Transverse colon (tissue), 4 donors: ENCODE data around the gene CYTH4. TPM values are rescaled to one million over a fixed set of nuclear protein-coding genes. Genes with fewer than 3 reads are reported as not detected.

Experiments
- DNase-seq: peaks from one replicate; pipeline ENCODE4 v3.0.0-alpha.2; 2019
- H3K27ac ChIP-seq, 4 donors: fragments of 200-600 bp; sonication (generic); 2 replicates each; pipeline ENCODE4 v1.5.1; 2016 to 2018; ENCODE audit warnings: inconsistent platforms in 4 of 4
- H3K27me3 ChIP-seq: fragments of 200-600 bp; sonication (generic); 2 replicates; pipeline ENCODE4 v1.5.1; 2017; ENCODE audit warnings: inconsistent platforms
- H3K36me3 ChIP-seq, 4 donors: fragments of 200-600 bp; sonication (generic); 2 replicates each; pipeline ENCODE4 v1.5.1; 2017 to 2019; ENCODE audit warnings: inconsistent platforms in 4 of 4
- H3K4me1 ChIP-seq, 4 donors: fragments of 200-600 bp; sonication (generic); 2 replicates each; pipeline ENCODE4 v1.5.1; 2017 to 2020; ENCODE audit warnings: inconsistent platforms in 4 of 4
- H3K4me3 ChIP-seq, 4 donors: fragments of 200-600 bp; sonication (generic); 1 replicate in 1 of 4; 2 replicates in 3 of 4; pipeline versions ENCODE4 v1.5.1 to v1.6.1; 2017 to 2019; ENCODE audit warnings: inconsistent platforms in 4 of 4
- H3K9me3 ChIP-seq, 2 donors: fragments of 200-600 bp; sonication (generic); 2 replicates each; pipeline ENCODE4 v1.5.1; 2017 to 2019; ENCODE audit warnings: inconsistent platforms in 2 of 2
- EP300 ChIP-seq: sonication (generic); formaldehyde crosslinking; IDR thresholded peaks from one replicate; pipeline ENCODE4 v1.6.1; 2017; ENCODE audit warnings: antibody characterized with exemption, low read depth
- POLR2A ChIP-seq: fragments of 450-650 bp; IDR thresholded peaks from one replicate; pipeline ENCODE4 v1.6.1; 2016; ENCODE audit warnings: antibody characterized with exemption, mild to moderate bottlenecking, moderate library complexity
- POLR2AphosphoS5 ChIP-seq, 3 donors: sonication (generic); formaldehyde crosslinking; IDR thresholded peaks; one replicate each; pipeline ENCODE4 v1.6.1; 2016; ENCODE audit warnings: antibody characterized with exemption in 3 of 3
- WGBS, 2 donors: methylation state at CpG; one replicate each; pipeline ENCODE4 v1.1.5; 2018; ENCODE audit warnings: low coverage in 1 of 2; 5-methylcytosine and 5-hydroxymethylcytosine counted together
- in situ Hi-C, 4 donors: fragments of 200-750 bp; cut with MboI; loops; one replicate each; pipeline versions ENCODE4 v1.15.0 to v1.15.1; 2017; ENCODE audit warnings: low sequenced_read_pairs in 3 of 4, low pct_ligation_motif_present in 1 of 4, low pct_unique_long_range_greater_than_20kb in 1 of 4
- intact Hi-C: fragments of 100-400 bp; cut with DNase I; formaldehyde crosslinking; loops from one replicate; pipeline ENCODE4 v1.15.1; 2023; ENCODE audit warnings: low total_unique reads
- total RNA-seq, 4 donors: library from RNA; depleted of rRNA; stranded (reverse); fragments of >200 nt; gene quantifications; one replicate each; pipeline ENCODE4 v1.1.0, GENCODE V29; 2016
- TF ChIP-seq, protein P1 (sequence below), 5 experiments: fragments of 200-600 bp in 3 of 5; fragments of 450-650 bp in 2 of 5; sonication (generic) in 3 of 5; IDR thresholded peaks; 1 replicate in 2 of 5; 2 replicates in 3 of 5; pipeline ENCODE4 v1.5.1; 2016 to 2017; ENCODE audit warnings: antibody characterized with exemption in 5 of 5, inconsistent platforms in 3 of 5, mild to moderate bottlenecking in 2 of 5, moderate library complexity in 1 of 5

The CYTH4 gene
- total RNA-seq, 4 donors from 2014 or later = 1.4 to 26.9 (median 10.6) TPM

DNA sequence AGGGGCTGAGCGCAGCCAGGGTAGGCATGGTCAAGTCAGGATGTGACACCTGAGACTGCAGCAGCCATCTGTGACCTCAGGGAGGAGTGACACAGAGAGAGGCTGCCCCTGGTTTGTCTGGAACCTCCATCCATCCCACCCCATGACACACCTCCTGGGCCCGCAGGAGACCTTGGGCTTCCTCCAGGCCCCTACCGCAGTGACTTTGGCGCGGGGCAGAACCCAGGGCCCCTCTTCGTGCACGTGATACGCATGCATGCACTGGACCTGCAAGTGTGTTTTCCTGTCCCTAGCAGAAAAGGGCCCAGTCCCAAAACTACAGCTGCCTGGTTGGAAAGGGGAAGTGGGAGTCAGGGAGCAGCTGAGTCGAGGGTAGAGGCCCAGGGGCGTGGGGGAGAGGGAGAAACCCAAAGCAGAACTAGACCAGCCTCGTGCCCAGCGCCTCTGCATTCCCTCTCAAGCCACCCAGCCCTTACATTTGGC lies 7.9 kb upstream of the CYTH4 start:
- Histone ChIP-seq H3K9me3 (no peaks in the 10 kb centered on the region), H3K27me3 (peaks cover 19% of the 10 kb centered on the region), H3K27ac (no peak overlapping the region), H3K36me3 (no peaks in the 10 kb centered on the region), H3K4me1 (no peaks in the 10 kb centered on the region), H3K4me3 (no peak overlapping the region)
- in situ Hi-C loops (no loop called here), intact Hi-C loops (no loop called here)
- peak; percentile 41 for DNase-seq
- WGBS, 2 donors = 67% methylated on average over 12 of the region's 12 CpGs; no CpG with 5 or more reads in 1 of the 2 donors
- no peak for TF ChIP-seq EP300
- TF ChIP-seq, protein P1, sequence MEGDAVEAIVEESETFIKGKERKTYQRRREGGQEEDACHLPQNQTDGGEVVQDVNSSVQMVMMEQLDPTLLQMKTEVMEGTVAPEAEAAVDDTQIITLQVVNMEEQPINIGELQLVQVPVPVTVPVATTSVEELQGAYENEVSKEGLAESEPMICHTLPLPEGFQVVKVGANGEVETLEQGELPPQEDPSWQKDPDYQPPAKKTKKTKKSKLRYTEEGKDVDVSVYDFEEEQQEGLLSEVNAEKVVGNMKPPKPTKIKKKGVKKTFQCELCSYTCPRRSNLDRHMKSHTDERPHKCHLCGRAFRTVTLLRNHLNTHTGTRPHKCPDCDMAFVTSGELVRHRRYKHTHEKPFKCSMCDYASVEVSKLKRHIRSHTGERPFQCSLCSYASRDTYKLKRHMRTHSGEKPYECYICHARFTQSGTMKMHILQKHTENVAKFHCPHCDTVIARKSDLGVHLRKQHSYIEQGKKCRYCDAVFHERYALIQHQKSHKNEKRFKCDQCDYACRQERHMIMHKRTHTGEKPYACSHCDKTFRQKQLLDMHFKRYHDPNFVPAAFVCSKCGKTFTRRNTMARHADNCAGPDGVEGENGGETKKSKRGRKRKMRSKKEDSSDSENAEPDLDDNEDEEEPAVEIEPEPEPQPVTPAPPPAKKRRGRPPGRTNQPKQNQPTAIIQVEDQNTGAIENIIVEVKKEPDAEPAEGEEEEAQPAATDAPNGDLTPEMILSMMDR (IDR thresholded peaks at IDR 0.05) = no peak
- no peak for TF ChIP-seq POLR2A
- no peak for TF ChIP-seq POLR2AphosphoS5 (IDR thresholded peaks at IDR 0.05)

DNA sequence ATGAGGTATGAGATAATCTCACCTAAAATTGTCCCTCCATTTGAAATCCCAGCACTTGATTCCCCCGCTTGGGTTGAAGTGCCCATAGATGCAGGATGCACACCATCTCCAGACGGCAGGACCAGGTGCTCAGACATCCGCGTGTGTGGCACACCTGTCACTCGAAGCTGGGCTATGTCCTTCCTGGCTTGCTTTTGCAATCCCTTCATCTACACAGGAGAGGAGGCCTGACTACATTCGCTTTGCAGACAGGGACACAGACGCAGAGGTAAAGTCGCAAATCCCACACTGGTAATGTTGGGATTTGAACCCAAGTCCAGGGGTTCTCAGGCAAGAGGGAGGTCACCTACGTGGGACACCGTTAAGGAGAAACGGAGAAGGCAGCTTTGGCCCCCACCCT lies 7.2 kb upstream of the CYTH4 start:
- 86 to 100% methylated on average over 1 to 11 of the region's 11 CpGs for WGBS, 2 donors
- in situ Hi-C loops = no loop called here
- H3K36me3 ChIP-seq = no peaks in the 10 kb centered on the region
- H3K4me1 ChIP-seq = no peaks in the 10 kb centered on the region
- no peak overlapping the region for H3K4me3 ChIP-seq
- H3K9me3 ChIP-seq = no peaks in the 10 kb centered on the region
- peaks cover 16% of the 10 kb centered on the region for H3K27me3 ChIP-seq
- TF ChIP-seq POLR2AphosphoS5 (IDR thresholded peaks at IDR 0.05) (no peak), POLR2A (no peak), EP300 (no peak)
- TF ChIP-seq, protein P1 (IDR thresholded peaks at IDR 0.05) = no peak
- H3K27ac ChIP-seq = no peak overlapping the region
- intact Hi-C loops = no loop called here
- DNase-seq = no peak

DNA sequence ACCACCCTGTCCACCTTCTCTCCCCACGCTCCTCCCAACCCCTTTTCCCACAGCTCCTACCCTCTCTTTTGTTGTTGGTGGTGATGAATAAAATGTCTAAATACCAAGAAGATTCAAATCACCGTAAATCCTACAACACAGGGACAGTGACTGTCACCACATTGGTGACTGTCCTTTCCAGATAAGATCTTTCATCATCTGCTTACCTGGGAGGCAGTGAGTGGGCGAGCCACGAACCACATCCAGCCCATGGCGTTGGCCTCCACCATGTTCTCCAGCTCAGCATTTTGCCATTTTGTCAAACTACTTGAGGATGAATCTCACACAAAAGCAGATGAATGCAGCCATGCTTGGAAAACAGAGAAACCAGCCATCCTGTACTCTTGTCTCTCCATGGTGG lies 6.7 kb upstream of the CYTH4 start:
- in situ Hi-C loops = no loop called here
- Histone ChIP-seq H3K4me1 (no peaks in the 10 kb centered on the region), H3K36me3 (no peaks in the 10 kb centered on the region), H3K27me3 (peaks cover 16% of the 10 kb centered on the region), H3K4me3 (no peak overlapping the region), H3K9me3 (no peaks in the 10 kb centered on the region), H3K27ac (no peak overlapping the region)
- 62% methylated on average over 5 of the region's 5 CpGs; no CpG with 5 or more reads in 1 of the 2 donors for WGBS, 2 donors
- intact Hi-C loops = no loop called here
- DNase-seq = no peak
- TF ChIP-seq, protein P1 (IDR thresholded peaks at IDR 0.05) = no peak
- TF ChIP-seq POLR2A = no peak
- TF ChIP-seq POLR2AphosphoS5 (IDR thresholded peaks at IDR 0.05) = no peak
- TF ChIP-seq EP300 = no peak

DNA sequence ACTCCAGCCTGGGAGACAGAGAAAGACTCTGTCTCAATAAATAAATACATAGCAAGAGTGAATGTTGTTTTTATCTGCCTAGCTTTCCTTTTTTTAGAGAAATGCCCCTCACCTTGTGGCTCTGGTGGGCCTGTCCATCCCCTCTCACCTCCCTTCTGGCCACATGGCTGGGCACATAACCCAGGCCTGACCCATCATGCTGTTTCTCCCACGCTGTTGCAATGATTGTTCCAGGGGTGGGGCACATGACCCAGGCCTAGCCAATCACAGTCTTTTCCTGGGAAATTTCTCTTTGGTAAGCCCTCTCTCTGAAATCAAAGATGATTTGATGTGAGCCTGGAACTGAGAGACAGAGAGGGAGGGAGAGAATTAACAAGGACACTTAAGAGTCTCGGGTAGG lies 5.5 kb upstream of the CYTH4 start:
- peaks cover 19% of the 10 kb centered on the region for H3K27me3 ChIP-seq
- in situ Hi-C loops = no loop called here

More for the DNA sequence above, 5.5 kb upstream of the CYTH4 start:
- Histone ChIP-seq H3K4me1 (no peaks in the 10 kb centered on the region), H3K4me3 (no peak overlapping the region), H3K9me3 (no peaks in the 10 kb centered on the region), H3K27ac (no peak overlapping the region), H3K36me3 (no peaks in the 10 kb centered on the region)
- 33 to 65% methylated on average over 1 to 2 of the region's 2 CpGs for WGBS, 2 donors
- intact Hi-C loops = no loop called here
- DNase-seq = no peak
- no peak for TF ChIP-seq POLR2AphosphoS5 (IDR thresholded peaks at IDR 0.05)
- no peak for TF ChIP-seq POLR2A
- TF ChIP-seq, protein P1 (IDR thresholded peaks at IDR 0.05) = no peak
- no peak for TF ChIP-seq EP300
